ENCODE measurements around the gene CCDC121. TPM values are rescaled to one million over a fixed set of nuclear protein-coding genes. Genes with fewer than 3 reads are reported as not detected.

Gene CCDC121
- total RNA-seq, 1 donor from 2014 or later, result 1.3 TPM

- ATAC-seq, result no peak
Measured at GRCh38 chr2:27581417-27582128, 47.2 kb downstream of the CCDC121 start.

Other genes with a start within 250 kb of the CCDC121 start
- 11.4 TPM for gene ZNF513, start 248.3 kb downstream of the CCDC121 start, total RNA-seq
- gene PPM1G, start 219.4 kb downstream of the CCDC121 start, total RNA-seq, result 57.3 TPM
- gene NRBP1, start 200.4 kb downstream of the CCDC121 start, total RNA-seq, result 86.6 TPM
- gene KRTCAP3, start 186.6 kb downstream of the CCDC121 start, total RNA-seq, result 26.0 TPM
- gene IFT172, start 139.3 kb downstream of the CCDC121 start, total RNA-seq, result 10.3 TPM
- 8.5 TPM for gene FNDC4, start 133.8 kb downstream of the CCDC121 start, total RNA-seq
- 0.84 TPM for gene GCKR, start 132.2 kb downstream of the CCDC121 start, total RNA-seq
- gene ZNF512, start 46.0 kb downstream of the CCDC121 start, total RNA-seq, result 9.2 TPM
- 26.5 TPM for gene GPN1, start within 50 bp of the CCDC121 start, total RNA-seq
- gene SUPT7L, start 34.6 kb upstream of the CCDC121 start, total RNA-seq, result 11.7 TPM
- gene SLC4A1AP, start 34.9 kb upstream of the CCDC121 start, total RNA-seq, result 13.3 TPM
- gene MRPL33, start 142.7 kb upstream of the CCDC121 start, total RNA-seq, result 37.3 TPM